Vagina (tissue), 2 donors: Measurements from ENCODE around the gene ACADM.

Experiments
- CTCF ChIP-seq, 3 experiments: fragments of 450-650 bp in 2 of 3; fragments of 200-600 bp in 1 of 3; sonication (generic) in 1 of 3; IDR thresholded peaks; one replicate each; pipeline ENCODE4 v1.5.1; 2017 to 2019; ENCODE audit warnings: antibody characterized with exemption in 3 of 3, mild to moderate bottlenecking in 2 of 3, moderate library complexity in 2 of 3
- POLR2A ChIP-seq, 2 donors: fragments of 450-650 bp; IDR thresholded peaks; one replicate each; pipeline ENCODE4 v1.6.1; 2017; ENCODE audit warnings: antibody characterized with exemption in 2 of 2, mild to moderate bottlenecking in 2 of 2, moderate library complexity in 2 of 2
- POLR2AphosphoS5 ChIP-seq, 2 donors: sonication (generic); formaldehyde crosslinking; IDR thresholded peaks; one replicate each; pipeline ENCODE4 v1.9.0; 2017; ENCODE audit warnings: antibody characterized with exemption in 2 of 2, mild to moderate bottlenecking in 2 of 2, low read depth in 1 of 2; ENCODE audit not compliant: insufficient read depth in 1 of 2

- TF ChIP-seq POLR2A (IDR thresholded peaks at IDR 0.05) (no peak), CTCF (IDR thresholded peaks at IDR 0.05) (no peak), POLR2AphosphoS5 (IDR thresholded peaks at IDR 0.05; ENCODE audit: insufficient read depth in 1 of 2, low read depth in 1 of 2) (no peak)
Observed at GRCh38 chr1:75811211-75811981, 86.9 kb downstream of the ACADM start.
